ENCODE data around the gene NCLN.
"Not testable (repeated sequence)": the region's sequence is repeated elsewhere in the genome, so short reads cannot be mapped to it uniquely, and the experiment has no call there.

The NCLN gene

GRCh38 chr19:3157096-3157845 is 28.5 kb upstream of the NCLN start:
- DNase-seq: no peak

- DNase-seq: no peak
Measured at GRCh38 chr19:3159565-3159964, 26.2 kb upstream of the NCLN start.

GRCh38 chr19:3160219-3160618 is 25.5 kb upstream of the NCLN start:
- no peak for DNase-seq

GRCh38 chr19:3161453-3161852 is 24.3 kb upstream of the NCLN start:
- DNase-seq: no peak

DNA sequence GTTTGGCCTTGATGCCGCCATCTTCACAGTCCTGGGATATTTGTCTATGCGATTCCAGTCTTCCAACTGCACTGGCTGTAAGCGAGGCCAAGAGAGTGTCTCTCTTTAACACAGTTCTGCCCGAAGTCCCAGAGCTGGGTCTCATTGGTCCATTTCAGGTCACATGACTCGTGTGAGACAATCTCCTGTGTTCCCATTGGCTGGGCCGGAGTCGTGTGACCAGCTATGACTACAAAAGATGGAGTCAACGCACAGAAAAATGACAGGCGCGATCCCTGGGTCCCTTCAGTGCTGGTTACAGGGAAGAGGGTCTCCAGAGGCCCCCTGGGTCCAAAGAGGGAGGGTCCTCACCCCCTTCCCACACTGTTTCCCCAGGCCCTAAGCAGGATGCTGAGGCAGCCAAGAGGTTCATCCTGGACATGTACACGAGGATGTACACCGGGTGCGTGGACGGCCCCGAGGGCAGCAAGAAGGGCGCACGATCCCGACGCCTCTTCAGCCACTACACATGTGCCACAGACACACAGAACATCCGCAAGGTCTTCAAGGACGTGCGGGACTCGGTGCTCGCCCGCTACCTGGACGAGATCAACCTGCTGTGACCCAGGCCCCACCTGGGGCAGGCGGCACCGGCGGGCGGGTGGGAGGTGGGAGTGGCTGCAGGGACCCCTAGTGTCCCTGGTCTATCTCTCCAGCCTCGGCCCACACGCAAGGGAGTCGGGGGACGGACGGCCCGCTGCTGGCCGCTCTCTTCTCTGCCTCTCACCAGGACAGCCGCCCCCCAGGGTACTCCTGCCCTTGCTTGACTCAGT is 23.1 kb upstream of the NCLN start:
- no peak for DNase-seq

- peak; percentile 53 for DNase-seq
Measured at GRCh38 chr19:3163230-3163886, 22.4 kb upstream of the NCLN start.

- DNase-seq: no peak
Measured at GRCh38 chr19:3163943-3164342, 21.8 kb upstream of the NCLN start.

DNA sequence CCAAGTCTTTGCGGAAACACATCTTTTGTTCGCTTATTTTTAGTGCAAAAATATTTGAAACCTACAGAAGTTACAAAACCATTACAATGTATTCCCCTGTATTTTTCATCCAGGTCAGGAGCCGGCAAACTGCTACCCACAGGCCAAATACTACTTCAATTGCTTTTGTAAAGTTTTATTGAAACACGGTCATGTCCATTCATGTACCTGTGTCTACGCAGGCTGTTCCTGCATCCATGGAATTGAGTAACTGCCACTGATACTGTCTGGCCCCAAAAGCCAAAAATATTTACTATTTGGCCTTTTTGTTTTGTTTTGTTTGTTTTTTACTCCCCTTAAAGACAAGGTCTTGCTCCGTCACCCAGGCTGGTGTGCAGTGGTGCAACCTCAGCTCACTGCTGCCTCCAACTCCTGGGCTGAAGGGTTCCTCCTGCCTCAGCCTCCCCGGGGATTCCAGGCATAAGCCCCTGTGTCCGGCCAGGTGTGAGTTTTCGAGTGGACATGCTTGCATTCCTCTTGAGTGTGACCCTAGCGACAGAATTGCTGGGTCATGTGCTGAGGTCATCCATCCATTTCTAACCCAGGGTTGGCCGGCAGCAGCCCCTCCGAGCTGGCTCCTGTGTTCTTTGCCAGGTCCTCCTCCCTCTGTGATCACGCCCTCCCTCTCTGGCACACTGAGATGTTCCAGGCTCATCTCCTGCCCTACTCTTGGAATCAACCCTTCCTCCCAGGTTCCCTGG is 18.0 kb upstream of the NCLN start:
- DNase-seq: no peak

DNA sequence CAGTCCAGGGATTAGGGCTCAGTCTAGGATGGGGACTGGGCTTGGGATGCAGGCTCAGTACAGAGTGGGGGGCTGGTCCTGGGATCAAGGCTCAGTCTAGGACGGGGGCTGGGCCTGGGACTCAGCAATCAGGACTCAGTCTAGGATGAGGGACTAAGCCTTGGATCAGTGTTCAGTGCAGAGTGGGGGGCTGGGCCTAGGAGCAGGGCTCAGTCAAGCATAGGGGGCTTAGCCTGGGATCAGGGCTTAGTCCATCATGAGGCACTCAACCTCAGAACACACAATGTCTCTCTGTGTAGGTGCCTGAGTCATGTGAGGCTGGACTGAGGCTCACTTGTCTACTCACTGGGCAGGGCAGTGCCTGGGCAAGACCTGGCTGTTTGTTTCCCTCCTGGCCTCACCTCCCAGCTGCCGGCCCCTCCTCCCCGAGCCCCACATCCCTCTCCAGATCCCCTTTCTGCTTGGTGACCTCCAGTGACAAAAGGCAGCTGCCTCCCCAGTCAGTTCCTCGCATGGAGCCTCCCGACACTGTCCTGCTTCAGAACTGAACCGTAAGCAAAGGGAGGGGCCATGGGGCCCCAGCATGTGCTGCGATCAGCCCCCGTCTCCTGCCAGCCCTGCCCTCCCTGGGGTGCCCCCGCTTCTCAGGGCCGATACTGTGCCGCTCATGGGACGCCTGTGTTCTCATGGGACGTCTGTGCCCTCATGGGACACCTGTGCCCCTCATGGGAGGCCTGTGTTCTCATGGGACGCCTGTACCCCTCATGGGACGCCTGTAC is 13.6 kb upstream of the NCLN start:
- DNase-seq: no peak

GRCh38 chr19:3172673-3173000 is 13.1 kb upstream of the NCLN start:
- DNase-seq: not testable (repeated sequence)

DNA sequence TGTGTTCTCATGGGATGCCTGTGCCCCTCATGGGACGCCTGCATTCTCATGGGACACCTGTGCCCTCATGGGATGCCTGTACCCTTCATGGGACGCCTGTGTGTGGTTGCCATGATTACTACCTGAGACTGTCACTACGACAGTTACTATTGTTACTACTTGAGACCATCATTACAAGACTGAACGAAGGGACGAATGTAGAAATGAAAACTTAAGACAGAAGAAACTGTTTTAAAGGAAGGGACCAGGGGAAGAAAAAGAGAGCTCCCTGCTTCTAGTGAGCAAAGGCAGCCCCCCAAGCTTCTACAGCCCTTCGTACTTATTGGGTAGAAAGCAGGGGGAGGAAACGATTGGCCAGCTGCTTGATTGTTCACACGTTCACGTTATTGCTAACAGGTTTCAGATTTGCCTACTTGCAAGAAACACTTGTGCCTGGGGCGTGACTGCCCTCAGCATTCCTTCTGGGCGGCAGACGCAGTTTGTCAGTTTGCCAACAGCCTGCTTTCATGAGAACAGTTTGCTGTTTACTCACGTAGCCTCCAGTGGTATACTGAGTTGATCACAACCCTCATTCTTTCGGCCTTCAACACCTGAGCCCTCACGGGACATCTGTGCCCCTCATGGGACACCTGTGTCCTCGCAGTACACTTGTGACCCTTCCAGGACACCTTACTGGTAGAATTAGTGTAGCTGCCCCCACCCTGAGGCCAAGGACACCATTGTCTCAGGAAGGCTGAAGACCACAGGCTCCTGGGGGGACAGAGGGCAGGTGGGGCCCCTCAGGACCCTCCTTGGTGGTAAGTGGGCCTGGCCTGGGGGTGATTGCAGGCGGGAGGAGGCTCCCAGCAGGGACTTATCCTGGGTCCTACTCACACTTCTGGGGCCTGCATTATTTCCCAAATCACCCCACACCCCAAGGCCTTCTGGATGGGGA is 9.7 kb upstream of the NCLN start:
- peak; percentile 65 for DNase-seq

GRCh38 chr19:3176715-3177501 is 8.8 kb upstream of the NCLN start:
- peak; percentile 34 for DNase-seq

- DNase-seq: no peak
Measured at GRCh38 chr19:3178377-3178972, 7.3 kb upstream of the NCLN start, which contains the start of gene S1PR4. Gene S1PR4 (plus strand): TSS chr19:3178769. CDS start chr19:3178793, 24 bp downstream.

DNA sequence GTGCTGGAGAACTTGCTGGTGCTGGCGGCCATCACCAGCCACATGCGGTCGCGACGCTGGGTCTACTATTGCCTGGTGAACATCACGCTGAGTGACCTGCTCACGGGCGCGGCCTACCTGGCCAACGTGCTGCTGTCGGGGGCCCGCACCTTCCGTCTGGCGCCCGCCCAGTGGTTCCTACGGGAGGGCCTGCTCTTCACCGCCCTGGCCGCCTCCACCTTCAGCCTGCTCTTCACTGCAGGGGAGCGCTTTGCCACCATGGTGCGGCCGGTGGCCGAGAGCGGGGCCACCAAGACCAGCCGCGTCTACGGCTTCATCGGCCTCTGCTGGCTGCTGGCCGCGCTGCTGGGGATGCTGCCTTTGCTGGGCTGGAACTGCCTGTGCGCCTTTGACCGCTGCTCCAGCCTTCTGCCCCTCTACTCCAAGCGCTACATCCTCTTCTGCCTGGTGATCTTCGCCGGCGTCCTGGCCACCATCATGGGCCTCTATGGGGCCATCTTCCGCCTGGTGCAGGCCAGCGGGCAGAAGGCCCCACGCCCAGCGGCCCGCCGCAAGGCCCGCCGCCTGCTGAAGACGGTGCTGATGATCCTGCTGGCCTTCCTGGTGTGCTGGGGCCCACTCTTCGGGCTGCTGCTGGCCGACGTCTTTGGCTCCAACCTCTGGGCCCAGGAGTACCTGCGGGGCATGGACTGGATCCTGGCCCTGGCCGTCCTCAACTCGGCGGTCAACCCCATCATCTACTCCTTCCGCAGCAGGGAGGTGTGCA is 6.6 kb upstream of the NCLN start:
- DNase-seq: no peak

GRCh38 chr19:3179739-3180293 is 5.9 kb upstream of the NCLN start:
- DNase-seq: no peak

DNA sequence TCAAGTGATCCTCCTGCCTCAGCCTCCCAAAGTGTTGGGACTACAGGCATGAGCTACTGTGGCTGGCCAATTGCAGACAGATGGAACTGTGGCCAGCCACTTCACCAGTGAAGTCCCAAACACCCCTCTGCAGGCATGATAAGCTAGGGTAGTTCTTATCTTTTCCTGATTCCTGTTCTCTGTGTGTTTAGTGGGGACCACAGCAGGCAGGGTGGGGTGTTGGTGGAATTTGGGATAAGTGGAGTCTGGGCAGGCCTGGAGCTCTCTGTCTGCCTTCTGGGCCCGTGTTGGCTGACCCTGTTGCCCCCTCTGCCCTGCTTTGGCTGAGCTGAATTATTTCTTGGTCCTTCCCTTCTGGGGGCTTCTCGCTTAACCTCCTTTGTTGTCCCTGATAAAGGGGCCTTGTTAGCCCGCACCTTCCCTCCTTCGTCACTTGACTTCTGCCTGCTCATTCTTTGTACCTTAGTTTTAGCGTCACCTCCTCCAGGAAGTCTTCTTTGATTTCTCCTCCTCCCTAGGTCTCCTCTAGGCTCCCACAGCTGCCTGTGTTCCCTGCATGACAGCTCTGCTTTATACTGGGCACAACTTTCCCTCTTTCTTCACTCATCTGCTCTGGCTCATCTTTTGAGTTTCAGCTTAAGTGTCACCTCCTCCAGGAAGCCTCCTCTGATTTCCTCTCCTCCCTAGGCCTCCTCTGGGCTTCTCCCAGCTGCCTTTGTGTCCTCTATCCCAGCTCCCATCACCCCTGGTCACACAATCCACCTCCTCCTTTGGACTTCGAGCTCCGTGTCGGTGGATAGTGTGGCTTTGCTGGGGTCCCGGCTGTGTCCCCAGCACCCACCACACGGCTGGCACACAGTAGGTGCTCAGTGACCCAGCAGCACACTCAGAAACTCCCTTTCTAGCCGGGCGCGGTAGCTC is 1.7 kb upstream of the NCLN start:
- DNase-seq: no peak

DNA sequence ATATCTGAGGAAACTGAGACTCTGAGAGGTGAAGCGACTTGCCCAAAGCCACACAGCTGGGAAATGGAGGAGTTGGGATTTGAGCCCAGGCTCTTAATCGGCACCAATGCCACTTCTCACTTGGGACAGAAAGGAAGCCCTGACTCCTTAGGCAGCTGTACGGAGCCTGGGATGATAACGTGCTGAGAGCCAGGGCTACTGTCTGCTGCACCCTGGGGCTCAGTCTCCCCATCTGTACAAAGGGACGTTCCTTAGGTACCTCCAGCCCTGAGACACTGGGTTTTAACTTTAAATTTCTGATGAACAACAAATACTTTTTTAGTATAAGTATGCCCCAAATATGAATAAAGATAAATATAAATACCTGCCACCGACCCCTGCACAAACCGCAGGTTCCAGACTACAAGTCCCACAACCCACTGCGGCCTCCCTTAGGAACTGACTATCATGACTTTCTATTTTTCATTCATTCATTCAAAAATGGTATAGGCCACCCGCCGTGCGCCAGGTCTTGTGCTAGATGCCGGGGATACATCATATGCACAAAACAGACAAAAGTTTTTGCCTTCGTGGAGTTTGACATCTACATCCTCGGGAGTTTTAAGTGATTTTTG is 776 bp upstream of the NCLN start:
- DNase-seq: no peak
